ENCODE measurements around the gene STRA6.

DNA sequence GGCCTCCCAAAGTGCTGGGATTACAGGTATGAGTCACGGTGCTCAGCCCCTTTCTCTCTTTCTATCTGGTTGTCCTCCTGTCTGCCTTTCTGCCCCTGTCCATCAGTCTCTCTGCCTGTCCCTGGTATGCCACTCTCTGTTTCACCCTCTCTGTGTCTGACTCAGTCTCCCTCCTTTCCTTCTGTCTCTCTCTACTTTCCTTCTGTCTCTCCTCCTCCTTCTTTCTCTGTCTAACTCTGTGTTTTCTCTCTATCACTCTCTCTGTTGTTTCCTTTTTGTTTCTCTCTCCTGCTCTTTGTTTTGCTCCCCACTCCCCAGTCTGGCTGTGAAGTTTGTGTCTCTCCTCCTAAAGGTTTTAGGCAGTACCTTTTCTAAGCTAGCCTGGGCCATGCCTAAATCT, 9.1 kb upstream of the STRA6 start:
- TF ChIP-seq POLR2AphosphoS5 (IDR thresholded peaks at IDR 0.05) (no peak), POLR2A (IDR thresholded peaks at IDR 0.05) (no peak)
- TF ChIP-seq, protein P1, sequence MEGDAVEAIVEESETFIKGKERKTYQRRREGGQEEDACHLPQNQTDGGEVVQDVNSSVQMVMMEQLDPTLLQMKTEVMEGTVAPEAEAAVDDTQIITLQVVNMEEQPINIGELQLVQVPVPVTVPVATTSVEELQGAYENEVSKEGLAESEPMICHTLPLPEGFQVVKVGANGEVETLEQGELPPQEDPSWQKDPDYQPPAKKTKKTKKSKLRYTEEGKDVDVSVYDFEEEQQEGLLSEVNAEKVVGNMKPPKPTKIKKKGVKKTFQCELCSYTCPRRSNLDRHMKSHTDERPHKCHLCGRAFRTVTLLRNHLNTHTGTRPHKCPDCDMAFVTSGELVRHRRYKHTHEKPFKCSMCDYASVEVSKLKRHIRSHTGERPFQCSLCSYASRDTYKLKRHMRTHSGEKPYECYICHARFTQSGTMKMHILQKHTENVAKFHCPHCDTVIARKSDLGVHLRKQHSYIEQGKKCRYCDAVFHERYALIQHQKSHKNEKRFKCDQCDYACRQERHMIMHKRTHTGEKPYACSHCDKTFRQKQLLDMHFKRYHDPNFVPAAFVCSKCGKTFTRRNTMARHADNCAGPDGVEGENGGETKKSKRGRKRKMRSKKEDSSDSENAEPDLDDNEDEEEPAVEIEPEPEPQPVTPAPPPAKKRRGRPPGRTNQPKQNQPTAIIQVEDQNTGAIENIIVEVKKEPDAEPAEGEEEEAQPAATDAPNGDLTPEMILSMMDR (IDR thresholded peaks at IDR 0.05) = no peak

All from breast epithelium (tissue), 3 donors.